ENCODE data around the gene APBB2.

GRCh38 chr4:41204400-41204978 is 9.9 kb downstream of the APBB2 start:
- TF ChIP-seq POLR2A (IDR thresholded peaks at IDR 0.05) (no peak), CTCF (IDR thresholded peaks at IDR 0.05) (no peak), EP300 (IDR thresholded peaks at IDR 0.05) (no peak)

Measured in tibial nerve (tissue), 4 donors.